Measurements from ENCODE around the gene XYLT1. TPM values are rescaled to one million over a fixed set of nuclear protein-coding genes. Genes with fewer than 3 reads are reported as not detected.

Gene XYLT1
- total and polyA plus RNA-seq, 9 of the 15 experiments (the other 6 are each of a cell fraction or from before 2014, with no cell fraction given), result 0.03 to 0.09 (median 0.08) TPM; not detected in 6

DNA sequence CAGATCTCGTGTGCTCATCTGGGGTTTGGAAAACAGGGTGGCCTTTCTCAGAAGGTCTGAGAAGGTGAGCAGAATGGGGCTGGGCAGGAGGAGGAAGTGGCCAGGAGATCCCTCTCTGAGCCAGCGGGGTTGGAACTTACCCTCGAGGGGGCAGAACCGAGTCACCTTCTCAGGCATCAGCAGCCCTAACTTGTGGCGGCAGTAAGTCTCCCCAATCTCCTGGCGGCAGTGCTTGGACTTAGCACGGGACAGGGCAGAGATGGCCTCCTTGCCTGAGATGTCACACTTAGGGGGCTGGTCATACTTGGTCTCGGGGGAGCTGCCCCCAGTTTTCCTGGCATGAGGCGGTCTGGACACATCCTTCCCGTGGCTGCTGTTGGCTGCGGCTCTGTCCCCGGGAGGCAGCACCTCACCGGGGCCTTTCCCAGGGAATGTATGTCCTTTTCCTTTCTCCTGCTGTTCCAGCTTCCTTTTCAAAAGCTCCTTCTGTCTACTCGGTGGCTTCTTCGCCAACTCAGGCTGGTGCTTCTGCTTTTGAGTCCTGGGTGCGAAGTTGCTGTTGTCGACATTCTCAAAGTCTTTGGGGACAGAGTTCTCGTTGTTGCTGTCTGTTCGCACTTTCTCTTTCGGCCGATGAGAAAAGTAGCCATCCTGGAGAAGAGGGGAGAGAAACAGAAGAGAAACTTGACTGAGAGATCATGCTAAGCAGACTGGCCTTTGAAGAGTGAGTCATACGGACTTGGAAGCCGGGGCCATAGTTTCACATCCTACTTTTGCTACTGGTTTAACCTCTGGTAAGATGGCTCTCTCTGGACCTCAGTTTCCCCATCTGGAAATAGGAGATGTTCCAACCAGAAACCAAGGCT lies 211.7 kb downstream of the XYLT1 start:
- Histone ChIP-seq H3K27ac (ENCODE audit: extremely low read depth, low read depth, low read length) (no peak overlapping the region), H3K4me3 (no peak overlapping the region), H2AFZ (ENCODE audit: low read depth, low read length) (no peak overlapping the region), H3K9me1 (ENCODE audit: control insufficient read depth, insufficient read depth, low read length) (no peaks in the 10 kb centered on the region), H3K9ac (ENCODE audit: insufficient read depth in 1 of 2, low read depth in 2 of 2, low read length in 2 of 2) (no peak overlapping the region), H3K36me3 (ENCODE audit: control insufficient read depth, insufficient read depth, low read length) (no peaks in the 10 kb centered on the region), H3K79me2 (ENCODE audit: control insufficient read depth, insufficient read depth, low read length) (no peaks in the 10 kb centered on the region), H4K20me1 (replicated peaks; ENCODE audit: control insufficient read depth, insufficient read depth, low read length) (no peaks in the 10 kb centered on the region), H3K27me3 (ENCODE audit: control insufficient read depth in 2 of 2, insufficient read depth in 2 of 2, low read length in 2 of 2) (peaks cover 16 to 35% of the 10 kb centered on the region in 2 experiments; a peak in 4 of 5 replicates), H3K4me1 (replicated peaks in 1 of 2; ENCODE audit: control insufficient read depth in 2 of 2, insufficient read depth in 2 of 2, low read length in 2 of 2) (no peaks in the 10 kb centered on the region), H3K4me2 (ENCODE audit: insufficient read depth, low read length) (no peak overlapping the region; the same call in 1 of the 2 replicates), H3K9me3 (replicated peaks; ENCODE audit: control insufficient read depth, insufficient read depth, low read depth, low read length) (no peaks in the 10 kb centered on the region)
- peak; percentile 41 to 45 (median 42) for DNase-seq (ENCODE audit: extremely low read depth in 1 of 4, low spot score in 3 of 4)
- 2% methylated on average over 23 of the region's 23 CpGs for WGBS (ENCODE audit: insufficient coverage, low coverage, missing lambda C conversion rate)
- intact Hi-C loops (cut with micrococcal nuclease), result no loop called here
- in situ Hi-C loops (cut with MboI), result no loop called here
- FAIRE-seq, result no peak
- peak; percentile 92 for ATAC-seq
- CTCF ChIA-PET (ENCODE audit: low intra/inter-chr PET ratio), result no interaction called here
- no TSS peak for BruUV-seq (replicated peaks)
- POLR2A ChIA-PET, result no interaction called here
- peak; percentile 59 to 81 (median 61) for TF ChIP-seq CTCF (IDR thresholded peaks at IDR 0.05 in 2 of 3, conservative IDR thresholded peaks at IDR 0.05 in 1 of 3; ENCODE audit: insufficient read depth in 2 of 3, low read depth in 1 of 3, low read length in 3 of 3)
- TF ChIP-seq TAF9B (IDR thresholded peaks at IDR 0.05; ENCODE audit: partially characterized antibody), result no peak
- no peak for TF ChIP-seq ZNF77 (CRISPR knock-in tag; IDR thresholded peaks at IDR 0.05)
- no peak for TF ChIP-seq GTF3C2 (IDR thresholded peaks at IDR 0.05; ENCODE audit: borderline replicate concordance, extremely low read depth, insufficient read length)
- no peak for TF ChIP-seq HES1 (IDR thresholded peaks at IDR 0.05; ENCODE audit: low read depth)
- TF ChIP-seq, protein P1, sequence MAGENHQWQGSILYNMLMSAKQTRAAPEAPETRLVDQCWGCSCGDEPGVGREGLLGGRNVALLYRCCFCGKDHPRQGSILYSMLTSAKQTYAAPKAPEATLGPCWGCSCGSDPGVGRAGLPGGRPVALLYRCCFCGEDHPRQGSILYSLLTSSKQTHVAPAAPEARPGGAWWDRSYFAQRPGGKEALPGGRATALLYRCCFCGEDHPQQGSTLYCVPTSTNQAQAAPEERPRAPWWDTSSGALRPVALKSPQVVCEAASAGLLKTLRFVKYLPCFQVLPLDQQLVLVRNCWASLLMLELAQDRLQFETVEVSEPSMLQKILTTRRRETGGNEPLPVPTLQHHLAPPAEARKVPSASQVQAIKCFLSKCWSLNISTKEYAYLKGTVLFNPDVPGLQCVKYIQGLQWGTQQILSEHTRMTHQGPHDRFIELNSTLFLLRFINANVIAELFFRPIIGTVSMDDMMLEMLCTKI (IDR thresholded peaks at IDR 0.05; ENCODE audit: partially characterized antibody), result no peak
- TF ChIP-seq CEBPB (tag; IDR thresholded peaks at IDR 0.05), result no peak
- TF ChIP-seq ETV5 (CRISPR knock-in tag; IDR thresholded peaks at IDR 0.05; ENCODE audit: low read depth), result no peak
- no peak for TF ChIP-seq ZNF384 (IDR thresholded peaks at IDR 0.05; ENCODE audit: low read depth, low read length)
- no peak for TF ChIP-seq PURB (CRISPR knock-in tag; IDR thresholded peaks at IDR 0.05; ENCODE audit: low read depth)
- peak; percentile 22 for TF ChIP-seq ZFP36 (IDR thresholded peaks at IDR 0.05; ENCODE audit: low read depth, low read length, partially characterized antibody)
- TF ChIP-seq FUS (optimal IDR thresholded peaks at IDR 0.05; ENCODE audit: low read depth, low read length), result no peak
- no peak for TF ChIP-seq SETDB1 (IDR thresholded peaks at IDR 0.05; ENCODE audit: low read length)
- peak; percentile 42; the same call in 1 of the 2 replicates for TF ChIP-seq ETV1 (tag; conservative IDR thresholded peaks at IDR 0.05; ENCODE audit: low read depth)
- peak; percentile 72; the same call in 1 of the 2 replicates for TF ChIP-seq SPI1 (IDR thresholded peaks at IDR 0.05; ENCODE audit: borderline replicate concordance, low read depth, low read length)

All from K562 (cell line).